HG03558 (cell line): ENCODE data around the gene TBATA.

Experiments
- ATAC-seq: cut with Tn5 transposase; IDR thresholded peaks from one replicate; pipeline ENCODE4 v1.9.1; 2021; ENCODE audit warnings: moderate number of reproducible peaks; ENCODE audit not compliant: unreplicated experiment; ENCODE audit errors: extremely low read depth

Gene TBATA

DNA sequence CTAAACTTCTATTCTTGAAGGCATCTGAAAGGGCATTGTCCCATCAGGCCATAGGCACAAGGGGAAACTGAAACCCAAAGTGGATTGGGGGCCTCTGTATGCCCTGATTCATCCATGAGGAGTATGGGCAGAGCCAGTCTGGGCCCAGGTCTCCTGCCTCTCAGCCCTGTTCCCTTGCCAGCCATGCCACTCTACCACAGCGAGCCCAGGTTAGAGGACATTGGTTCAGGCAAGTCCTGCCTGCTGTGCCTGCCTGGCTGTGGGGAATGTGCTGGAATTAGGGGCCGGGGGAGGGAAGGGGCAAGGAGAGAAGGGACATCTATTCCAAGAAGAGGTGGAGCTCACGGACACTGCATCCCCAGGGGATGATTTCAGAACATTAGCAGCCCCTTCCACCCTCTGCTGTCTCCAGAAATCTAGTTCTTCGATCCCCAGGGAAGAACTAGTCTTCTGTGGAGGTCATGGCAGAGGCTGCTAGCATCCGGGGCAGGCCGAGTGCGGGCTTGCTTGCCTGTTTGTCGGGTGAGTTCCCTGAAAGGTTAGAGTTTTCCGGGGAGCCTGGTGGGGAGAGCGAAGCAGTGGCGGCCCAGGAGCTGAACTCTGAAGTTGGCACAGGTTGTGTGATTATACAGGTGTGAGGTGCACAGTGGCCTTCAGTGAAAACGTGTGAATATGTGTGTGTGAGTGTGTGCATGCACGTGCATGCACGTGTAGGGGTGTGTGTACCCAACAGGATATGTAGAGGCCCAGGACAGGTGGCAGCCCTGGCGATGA, 37.8 kb downstream of the TBATA start:
- no peak for ATAC-seq

GRCh38 chr10:70745555-70745954, 39.6 kb downstream of the TBATA start:
- no peak for ATAC-seq

- no peak for ATAC-seq
Measured at GRCh38 chr10:70744617-70745143, 40.5 kb downstream of the TBATA start.

- ATAC-seq: no peak
Measured at GRCh38 chr10:70743879-70744278, 41.3 kb downstream of the TBATA start.

DNA sequence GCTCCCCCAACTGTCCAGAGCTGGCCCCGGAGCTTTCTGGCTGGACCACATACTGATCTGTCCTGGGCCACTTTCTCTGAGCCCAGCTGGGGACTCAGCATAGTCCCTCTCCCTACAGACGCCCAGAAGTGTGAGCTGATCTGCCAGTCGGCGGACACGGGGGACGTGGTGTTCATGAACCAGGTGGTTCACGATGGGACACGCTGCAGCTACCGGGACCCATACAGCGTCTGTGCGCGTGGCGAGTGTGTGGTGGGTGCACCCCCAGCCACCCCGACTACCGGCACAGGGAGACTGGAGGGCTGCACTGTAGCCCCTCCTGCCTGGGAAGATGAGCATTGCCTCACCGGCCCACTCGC, 41.8 kb downstream of the TBATA start:
- no peak for ATAC-seq

GRCh38 chr10:70742537-70743429, 42.4 kb downstream of the TBATA start:
- no peak for ATAC-seq

GRCh38 chr10:70740406-70741288, 44.5 kb downstream of the TBATA start:
- ATAC-seq: no peak

GRCh38 chr10:70738761-70739121, 46.4 kb downstream of the TBATA start:
- no peak for ATAC-seq

DNA sequence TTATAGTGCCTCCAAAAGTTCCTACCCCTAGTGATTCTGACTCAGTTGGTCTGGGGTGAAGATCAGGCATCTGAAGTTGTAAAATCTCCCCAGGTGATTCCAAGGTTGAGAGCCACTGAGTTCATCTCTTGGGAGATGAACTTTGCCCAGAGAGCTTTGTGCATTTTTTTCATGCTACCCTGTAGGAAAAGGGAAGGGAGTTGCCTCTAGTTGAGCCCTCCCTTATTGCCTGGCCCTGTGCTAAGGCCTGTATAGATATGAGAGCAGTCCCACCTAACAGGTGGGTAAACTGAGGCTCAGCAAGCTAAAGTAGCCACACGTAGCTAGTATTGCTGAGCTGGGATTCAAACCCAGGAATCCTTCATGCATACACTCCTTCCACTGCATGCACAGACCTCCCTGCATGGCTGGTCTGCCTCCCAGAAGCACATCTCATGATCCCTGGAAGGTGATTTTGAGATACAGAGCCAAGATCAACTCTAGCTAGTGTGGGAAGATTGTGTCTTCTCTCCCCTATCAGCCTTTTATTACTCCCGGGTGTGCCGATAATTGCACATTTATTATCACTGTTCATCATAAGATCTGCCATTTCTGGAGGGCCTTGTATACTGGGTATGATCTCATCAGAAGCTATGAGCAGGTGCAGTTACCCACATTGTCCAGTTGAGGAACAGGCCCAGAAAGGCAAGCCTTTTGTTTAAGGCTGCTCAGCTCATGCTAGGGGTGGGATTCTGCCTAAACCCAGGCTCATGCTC, 47.0 kb downstream of the TBATA start:
- no peak for ATAC-seq

DNA sequence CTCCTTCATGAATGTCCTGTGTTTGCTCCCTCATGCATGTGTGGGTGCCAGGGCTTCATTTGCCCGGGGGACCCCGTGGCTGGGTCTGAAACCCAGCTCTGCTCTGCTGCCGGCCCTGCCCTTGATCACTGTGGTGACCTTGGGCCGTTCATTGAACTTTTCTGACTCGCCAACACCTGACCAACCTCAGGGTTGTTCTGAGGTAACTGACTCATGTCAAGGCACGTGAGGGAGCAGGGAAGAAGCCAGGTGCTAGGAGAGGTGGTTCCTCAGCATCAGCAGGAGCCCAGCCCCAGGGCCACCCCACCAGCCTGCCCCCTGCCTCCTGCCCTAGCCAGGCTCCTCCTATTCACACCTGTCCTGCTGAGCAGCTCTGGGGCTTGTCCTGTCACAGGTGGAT, 47.9 kb downstream of the TBATA start:
- no peak for ATAC-seq

DNA sequence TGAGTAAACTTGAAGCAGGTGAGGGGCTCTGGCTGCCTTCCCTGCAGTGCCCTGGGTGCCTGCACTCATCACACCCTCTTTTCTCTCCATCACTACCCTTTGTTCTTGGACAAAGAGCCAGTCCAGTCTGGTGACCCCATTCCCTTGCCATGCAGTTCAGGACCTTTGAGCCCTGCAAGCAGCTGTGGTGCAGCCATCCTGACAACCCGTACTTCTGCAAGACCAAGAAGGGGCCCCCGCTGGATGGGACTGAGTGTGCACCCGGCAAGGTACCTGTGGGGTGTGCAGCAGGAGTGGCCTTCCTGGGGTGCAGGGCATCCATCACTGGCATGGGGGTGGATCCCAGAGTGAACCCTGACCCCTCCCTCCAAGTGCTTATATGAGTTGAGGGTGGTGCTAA, 48.7 kb downstream of the TBATA start:
- no peak for ATAC-seq

DNA sequence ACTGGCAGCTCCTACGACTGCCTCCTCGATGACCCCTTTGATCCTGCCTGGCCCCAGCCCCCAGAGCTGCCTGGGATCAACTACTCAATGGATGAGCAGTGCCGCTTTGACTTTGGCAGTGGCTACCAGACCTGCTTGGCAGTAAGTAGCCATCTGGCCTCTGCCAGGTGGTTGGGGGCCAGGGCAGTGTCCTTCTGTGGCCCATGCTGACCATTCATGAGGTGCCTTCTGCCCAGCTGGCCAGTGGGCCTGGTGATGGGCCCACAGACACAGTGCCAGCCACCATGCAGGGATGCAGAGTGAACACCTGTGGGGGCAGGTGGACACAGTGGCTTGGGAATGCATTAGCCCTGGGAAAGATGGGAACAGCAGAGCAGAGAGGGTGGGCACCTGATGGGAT, 50.0 kb downstream of the TBATA start:
- no peak for ATAC-seq

GRCh38 chr10:70733051-70733450, 52.1 kb downstream of the TBATA start:
- no peak for ATAC-seq

DNA sequence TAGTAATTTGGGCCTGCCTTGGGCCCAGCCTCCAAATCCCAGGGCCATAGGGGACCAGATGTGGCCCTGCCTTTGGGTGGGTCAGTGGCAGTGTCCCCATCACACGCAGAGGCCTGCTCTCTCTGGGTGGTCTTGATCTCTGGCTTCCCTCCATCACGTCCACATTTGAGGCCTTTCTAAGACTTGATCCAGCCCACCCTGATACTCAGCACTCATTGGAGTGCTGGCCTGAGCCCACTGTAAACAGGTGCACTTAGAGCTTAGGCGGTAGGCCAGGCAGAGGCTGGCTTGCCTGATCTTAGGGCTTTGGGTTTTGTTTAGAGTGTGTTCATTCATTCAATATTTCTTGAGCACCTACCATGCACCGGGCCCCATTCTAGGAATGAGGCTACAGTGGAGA, 52.6 kb downstream of the TBATA start:
- ATAC-seq: no peak

DNA sequence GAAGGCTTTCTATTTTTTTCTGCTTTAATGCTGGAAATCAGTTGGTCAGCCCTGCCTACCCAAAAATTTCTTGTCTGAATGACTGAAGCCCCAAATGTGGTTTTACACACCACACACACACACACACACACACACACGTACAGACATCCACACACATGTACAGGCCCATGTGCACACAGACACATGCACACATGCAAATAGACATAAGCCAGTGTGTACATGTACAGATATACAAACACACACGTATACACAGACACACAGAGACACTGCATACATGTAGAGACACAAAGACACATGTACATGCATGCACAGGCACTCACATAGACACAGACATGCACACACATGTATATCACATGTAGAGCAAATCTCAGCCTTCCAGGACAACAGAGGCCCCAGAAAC, 54.2 kb downstream of the TBATA start:
- no peak for ATAC-seq

DNA sequence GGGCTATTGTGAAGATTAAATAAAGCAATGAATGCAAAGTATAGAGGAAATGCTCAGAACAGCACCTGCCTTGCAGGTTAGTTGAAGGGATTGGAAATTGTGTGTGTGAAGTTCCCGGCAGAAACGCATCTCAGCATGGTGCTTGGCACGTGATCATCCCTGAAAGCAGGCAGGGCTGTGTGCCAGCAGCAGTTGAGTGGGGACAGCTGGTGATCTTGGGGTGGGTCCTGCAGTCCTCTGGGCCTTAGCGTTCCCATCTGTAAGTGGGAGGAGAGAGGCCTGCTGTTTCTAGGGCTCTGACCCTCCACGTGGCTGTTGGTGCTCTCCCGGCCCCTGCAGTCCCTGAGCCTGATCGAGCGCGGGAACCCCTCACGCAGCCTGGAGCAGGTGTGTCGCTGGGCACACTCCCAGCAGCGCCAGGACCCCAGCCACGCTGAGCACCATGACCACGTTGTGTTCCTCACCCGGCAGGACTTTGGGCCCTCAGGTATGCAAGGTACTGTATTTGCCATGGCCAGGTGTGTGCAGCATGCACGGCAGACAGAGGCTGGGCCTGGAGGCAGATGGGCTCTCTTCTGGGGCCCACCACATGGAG, 55.3 kb downstream of the TBATA start:
- ATAC-seq: no peak

- ATAC-seq: no peak
Measured at GRCh38 chr10:70728328-70728727, 56.8 kb downstream of the TBATA start.

DNA sequence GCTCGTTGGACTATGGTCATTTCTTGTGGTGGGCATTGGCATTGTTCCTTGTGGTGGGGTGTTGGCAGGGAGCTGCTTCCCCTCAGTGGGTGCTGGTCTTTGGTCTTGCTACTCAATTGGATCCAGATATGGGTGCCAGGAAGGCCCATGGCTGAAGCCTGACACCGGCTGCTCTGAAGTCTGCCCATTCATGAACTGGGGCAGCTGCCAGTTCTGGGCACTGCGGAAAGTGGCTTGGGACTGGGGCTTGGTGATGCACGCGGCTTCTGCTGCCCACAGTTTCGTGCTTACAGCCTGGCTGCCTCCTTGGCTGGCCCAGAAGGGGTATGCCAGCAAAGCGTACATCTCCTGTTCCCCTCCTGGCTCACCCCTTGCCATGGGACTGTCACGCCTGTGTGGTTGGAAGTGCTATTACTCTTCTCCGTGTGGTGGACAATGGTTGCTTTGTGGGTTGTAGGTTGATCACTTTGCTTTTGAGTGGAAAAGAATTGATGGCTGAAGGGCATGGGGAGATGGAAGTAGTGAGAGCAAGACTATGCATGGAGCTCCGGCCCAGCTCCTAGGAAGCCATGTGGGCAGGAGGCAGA, 58.2 kb downstream of the TBATA start:
- ATAC-seq: no peak

GRCh38 chr10:70723771-70724170, 61.4 kb downstream of the TBATA start:
- no peak for ATAC-seq
